Mammary epithelial cell (primary cell): Measurements from ENCODE around the gene HBG1.

Experiments used
- EZH2 ChIP-seq: IDR thresholded peaks from 2 replicates; pipeline ENCODE4 v1.6.1; 2012; ENCODE audit warnings: low read length, inconsistent platforms, borderline replicate concordance
- TF ChIP-seq, protein P1 (sequence below), 2 donors: IDR thresholded peaks in 1 of 2; conservative IDR thresholded peaks in 1 of 2; 2 replicates each; pipeline ENCODE4 v1.5.1; 2011 to 2012; ENCODE audit warnings: inconsistent platforms in 2 of 2, low read length in 2 of 2, mild to moderate bottlenecking in 2 of 2, control low read depth in 1 of 2, low read depth in 1 of 2; ENCODE audit not compliant: insufficient read depth in 1 of 2; ENCODE audit errors: extremely low read depth in 1 of 2

- TF ChIP-seq, protein P1, sequence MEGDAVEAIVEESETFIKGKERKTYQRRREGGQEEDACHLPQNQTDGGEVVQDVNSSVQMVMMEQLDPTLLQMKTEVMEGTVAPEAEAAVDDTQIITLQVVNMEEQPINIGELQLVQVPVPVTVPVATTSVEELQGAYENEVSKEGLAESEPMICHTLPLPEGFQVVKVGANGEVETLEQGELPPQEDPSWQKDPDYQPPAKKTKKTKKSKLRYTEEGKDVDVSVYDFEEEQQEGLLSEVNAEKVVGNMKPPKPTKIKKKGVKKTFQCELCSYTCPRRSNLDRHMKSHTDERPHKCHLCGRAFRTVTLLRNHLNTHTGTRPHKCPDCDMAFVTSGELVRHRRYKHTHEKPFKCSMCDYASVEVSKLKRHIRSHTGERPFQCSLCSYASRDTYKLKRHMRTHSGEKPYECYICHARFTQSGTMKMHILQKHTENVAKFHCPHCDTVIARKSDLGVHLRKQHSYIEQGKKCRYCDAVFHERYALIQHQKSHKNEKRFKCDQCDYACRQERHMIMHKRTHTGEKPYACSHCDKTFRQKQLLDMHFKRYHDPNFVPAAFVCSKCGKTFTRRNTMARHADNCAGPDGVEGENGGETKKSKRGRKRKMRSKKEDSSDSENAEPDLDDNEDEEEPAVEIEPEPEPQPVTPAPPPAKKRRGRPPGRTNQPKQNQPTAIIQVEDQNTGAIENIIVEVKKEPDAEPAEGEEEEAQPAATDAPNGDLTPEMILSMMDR (conservative IDR thresholded peaks at IDR 0.05 in 1 of 2, IDR thresholded peaks at IDR 0.05 in 1 of 2; ENCODE audit: extremely low read depth in 1 of 2, insufficient read depth in 1 of 2, low read depth in 1 of 2, low read length in 2 of 2), result no peak
- no peak for TF ChIP-seq EZH2
These were observed 17.4 kb upstream of the HBG1 start for GRCh38 chr11:5267033-5267563.
